ENCODE data around the gene WDFY2. TPM values are rescaled to one million over a fixed set of nuclear protein-coding genes. Genes with fewer than 3 reads are reported as not detected.

WDFY2 gene
- total RNA-seq, 1 experiment from 2014 or later, result 25.7 TPM

DNA sequence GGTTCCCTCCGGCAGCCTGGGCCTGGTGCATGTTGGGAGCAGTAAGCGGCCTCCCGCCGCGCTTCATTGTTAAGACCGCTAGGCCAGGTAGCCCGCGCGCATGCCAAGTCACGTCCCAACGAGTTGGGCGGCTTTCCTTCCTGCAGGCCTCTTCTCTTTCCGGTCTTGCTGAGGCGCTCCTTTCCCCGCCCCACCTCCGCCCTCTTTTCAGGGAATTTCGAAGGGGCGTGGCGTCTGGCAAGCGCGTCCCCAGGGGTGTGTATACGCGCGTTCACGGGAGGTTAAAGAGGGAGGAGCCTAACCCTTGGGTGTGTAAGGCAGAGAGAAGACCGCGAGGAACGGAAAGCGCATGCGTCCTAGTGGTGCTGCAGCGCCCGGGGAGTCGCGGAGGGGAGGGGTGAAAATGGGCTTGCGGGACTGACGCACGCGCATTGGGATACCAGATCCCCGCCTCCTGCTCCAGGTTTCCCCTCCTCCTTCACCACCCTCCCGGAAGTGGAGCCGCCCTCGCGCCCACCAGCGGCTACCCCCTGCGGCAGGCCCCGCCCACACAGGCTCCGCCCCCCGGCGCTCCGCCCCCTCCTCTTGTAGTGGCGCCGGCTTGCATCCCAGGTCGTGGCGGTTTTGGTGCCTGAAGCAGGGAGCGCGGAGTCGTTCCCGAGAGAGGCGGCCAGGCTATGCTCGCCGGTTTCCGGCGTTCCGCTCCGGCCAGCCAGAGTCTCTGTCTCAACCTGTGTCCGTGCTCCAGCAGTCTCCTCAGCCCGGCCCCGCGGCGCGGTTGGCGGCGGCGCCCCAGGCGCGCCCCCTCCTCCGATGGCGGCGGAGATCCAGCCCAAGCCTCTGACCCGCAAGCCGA lies at the start of gene WDFY2 (continued):
- TF ChIP-seq, protein P1, sequence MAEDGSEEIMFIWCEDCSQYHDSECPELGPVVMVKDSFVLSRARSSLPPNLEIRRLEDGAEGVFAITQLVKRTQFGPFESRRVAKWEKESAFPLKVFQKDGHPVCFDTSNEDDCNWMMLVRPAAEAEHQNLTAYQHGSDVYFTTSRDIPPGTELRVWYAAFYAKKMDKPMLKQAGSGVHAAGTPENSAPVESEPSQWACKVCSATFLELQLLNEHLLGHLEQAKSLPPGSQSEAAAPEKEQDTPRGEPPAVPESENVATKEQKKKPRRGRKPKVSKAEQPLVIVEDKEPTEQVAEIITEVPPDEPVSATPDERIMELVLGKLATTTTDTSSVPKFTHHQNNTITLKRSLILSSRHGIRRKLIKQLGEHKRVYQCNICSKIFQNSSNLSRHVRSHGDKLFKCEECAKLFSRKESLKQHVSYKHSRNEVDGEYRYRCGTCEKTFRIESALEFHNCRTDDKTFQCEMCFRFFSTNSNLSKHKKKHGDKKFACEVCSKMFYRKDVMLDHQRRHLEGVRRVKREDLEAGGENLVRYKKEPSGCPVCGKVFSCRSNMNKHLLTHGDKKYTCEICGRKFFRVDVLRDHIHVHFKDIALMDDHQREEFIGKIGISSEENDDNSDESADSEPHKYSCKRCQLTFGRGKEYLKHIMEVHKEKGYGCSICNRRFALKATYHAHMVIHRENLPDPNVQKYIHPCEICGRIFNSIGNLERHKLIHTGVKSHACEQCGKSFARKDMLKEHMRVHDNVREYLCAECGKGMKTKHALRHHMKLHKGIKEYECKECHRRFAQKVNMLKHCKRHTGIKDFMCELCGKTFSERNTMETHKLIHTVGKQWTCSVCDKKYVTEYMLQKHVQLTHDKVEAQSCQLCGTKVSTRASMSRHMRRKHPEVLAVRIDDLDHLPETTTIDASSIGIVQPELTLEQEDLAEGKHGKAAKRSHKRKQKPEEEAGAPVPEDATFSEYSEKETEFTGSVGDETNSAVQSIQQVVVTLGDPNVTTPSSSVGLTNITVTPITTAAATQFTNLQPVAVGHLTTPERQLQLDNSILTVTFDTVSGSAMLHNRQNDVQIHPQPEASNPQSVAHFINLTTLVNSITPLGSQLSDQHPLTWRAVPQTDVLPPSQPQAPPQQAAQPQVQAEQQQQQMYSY (CRISPR knock-in tag; IDR thresholded peaks at IDR 0.05), result peak; percentile 55; the same call in 1 of the 2 replicates
- TF ChIP-seq TEAD4 (CRISPR knock-in tag; IDR thresholded peaks at IDR 0.05) (no peak), SMAD3 (CRISPR knock-in tag; IDR thresholded peaks at IDR 0.05; ENCODE audit: borderline replicate concordance) (no peak), ZNF232 (CRISPR knock-in tag; IDR thresholded peaks at IDR 0.05) (no peak), ZNF416 (CRISPR knock-in tag; IDR thresholded peaks at IDR 0.05) (no peak), SMAD4 (CRISPR knock-in tag; IDR thresholded peaks at IDR 0.05) (no peak), FOXP1 (CRISPR knock-in tag; IDR thresholded peaks at IDR 0.05; ENCODE audit: borderline replicate concordance) (peak; percentile 75), ATF1 (CRISPR knock-in tag; IDR thresholded peaks at IDR 0.05) (no peak), SP1 (CRISPR knock-in tag; conservative IDR thresholded peaks at IDR 0.05) (peak; percentile 94), NFE2L1 (CRISPR knock-in tag; IDR thresholded peaks at IDR 0.05) (peak; percentile 16; the same call in 1 of the 2 replicates), NR3C1 (CRISPR knock-in tag; conservative IDR thresholded peaks at IDR 0.05; ENCODE audit: low read depth) (no peak), ZNF219 (CRISPR knock-in tag; IDR thresholded peaks at IDR 0.05; ENCODE audit: borderline replicate concordance) (no peak), ZNF671 (CRISPR knock-in tag; IDR thresholded peaks at IDR 0.05) (no peak)
- TF ChIP-seq, protein P2, sequence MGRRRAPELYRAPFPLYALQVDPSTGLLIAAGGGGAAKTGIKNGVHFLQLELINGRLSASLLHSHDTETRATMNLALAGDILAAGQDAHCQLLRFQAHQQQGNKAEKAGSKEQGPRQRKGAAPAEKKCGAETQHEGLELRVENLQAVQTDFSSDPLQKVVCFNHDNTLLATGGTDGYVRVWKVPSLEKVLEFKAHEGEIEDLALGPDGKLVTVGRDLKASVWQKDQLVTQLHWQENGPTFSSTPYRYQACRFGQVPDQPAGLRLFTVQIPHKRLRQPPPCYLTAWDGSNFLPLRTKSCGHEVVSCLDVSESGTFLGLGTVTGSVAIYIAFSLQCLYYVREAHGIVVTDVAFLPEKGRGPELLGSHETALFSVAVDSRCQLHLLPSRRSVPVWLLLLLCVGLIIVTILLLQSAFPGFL (CRISPR knock-in tag; IDR thresholded peaks at IDR 0.05; ENCODE audit: borderline replicate concordance), result no peak
- TF ChIP-seq, protein P3, sequence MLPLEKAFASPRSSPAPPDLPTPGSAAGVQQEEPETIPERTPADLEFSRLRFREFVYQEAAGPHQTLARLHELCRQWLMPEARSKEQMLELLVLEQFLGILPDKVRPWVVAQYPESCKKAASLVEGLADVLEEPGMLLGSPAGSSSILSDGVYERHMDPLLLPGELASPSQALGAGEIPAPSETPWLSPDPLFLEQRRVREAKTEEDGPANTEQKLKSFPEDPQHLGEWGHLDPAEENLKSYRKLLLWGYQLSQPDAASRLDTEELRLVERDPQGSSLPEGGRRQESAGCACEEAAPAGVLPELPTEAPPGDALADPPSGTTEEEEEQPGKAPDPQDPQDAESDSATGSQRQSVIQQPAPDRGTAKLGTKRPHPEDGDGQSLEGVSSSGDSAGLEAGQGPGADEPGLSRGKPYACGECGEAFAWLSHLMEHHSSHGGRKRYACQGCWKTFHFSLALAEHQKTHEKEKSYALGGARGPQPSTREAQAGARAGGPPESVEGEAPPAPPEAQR (CRISPR knock-in tag; IDR thresholded peaks at IDR 0.05), result no peak
- TF ChIP-seq, protein P4, sequence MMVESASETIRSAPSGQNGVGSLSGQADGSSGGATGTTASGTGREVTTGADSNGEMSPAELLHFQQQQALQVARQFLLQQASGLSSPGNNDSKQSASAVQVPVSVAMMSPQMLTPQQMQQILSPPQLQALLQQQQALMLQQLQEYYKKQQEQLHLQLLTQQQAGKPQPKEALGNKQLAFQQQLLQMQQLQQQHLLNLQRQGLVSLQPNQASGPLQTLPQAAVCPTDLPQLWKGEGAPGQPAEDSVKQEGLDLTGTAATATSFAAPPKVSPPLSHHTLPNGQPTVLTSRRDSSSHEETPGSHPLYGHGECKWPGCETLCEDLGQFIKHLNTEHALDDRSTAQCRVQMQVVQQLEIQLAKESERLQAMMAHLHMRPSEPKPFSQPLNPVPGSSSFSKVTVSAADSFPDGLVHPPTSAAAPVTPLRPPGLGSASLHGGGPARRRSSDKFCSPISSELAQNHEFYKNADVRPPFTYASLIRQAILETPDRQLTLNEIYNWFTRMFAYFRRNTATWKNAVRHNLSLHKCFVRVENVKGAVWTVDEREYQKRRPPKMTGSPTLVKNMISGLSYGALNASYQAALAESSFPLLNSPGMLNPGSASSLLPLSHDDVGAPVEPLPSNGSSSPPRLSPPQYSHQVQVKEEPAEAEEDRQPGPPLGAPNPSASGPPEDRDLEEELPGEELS (CRISPR knock-in tag; IDR thresholded peaks at IDR 0.05), result no peak; the same call in 1 of the 2 replicates
- TF ChIP-seq, protein P5, sequence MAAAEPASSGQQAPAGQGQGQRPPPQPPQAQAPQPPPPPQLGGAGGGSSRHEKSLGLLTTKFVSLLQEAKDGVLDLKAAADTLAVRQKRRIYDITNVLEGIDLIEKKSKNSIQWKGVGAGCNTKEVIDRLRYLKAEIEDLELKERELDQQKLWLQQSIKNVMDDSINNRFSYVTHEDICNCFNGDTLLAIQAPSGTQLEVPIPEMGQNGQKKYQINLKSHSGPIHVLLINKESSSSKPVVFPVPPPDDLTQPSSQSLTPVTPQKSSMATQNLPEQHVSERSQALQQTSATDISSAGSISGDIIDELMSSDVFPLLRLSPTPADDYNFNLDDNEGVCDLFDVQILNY (CRISPR knock-in tag; IDR thresholded peaks at IDR 0.05), result peak; percentile 5
- TF ChIP-seq, protein P6, sequence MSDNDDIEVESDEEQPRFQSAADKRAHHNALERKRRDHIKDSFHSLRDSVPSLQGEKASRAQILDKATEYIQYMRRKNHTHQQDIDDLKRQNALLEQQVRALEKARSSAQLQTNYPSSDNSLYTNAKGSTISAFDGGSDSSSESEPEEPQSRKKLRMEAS (CRISPR knock-in tag; IDR thresholded peaks at IDR 0.05), result peak; percentile 37; the same call in 1 of the 2 replicates
- TF ChIP-seq, protein P7, sequence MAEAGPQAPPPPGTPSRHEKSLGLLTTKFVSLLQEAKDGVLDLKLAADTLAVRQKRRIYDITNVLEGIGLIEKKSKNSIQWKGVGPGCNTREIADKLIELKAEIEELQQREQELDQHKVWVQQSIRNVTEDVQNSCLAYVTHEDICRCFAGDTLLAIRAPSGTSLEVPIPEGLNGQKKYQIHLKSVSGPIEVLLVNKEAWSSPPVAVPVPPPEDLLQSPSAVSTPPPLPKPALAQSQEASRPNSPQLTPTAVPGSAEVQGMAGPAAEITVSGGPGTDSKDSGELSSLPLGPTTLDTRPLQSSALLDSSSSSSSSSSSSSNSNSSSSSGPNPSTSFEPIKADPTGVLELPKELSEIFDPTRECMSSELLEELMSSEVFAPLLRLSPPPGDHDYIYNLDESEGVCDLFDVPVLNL (CRISPR knock-in tag; IDR thresholded peaks at IDR 0.05; ENCODE audit: borderline replicate concordance, low read depth), result no peak
- TF ChIP-seq, protein P8, sequence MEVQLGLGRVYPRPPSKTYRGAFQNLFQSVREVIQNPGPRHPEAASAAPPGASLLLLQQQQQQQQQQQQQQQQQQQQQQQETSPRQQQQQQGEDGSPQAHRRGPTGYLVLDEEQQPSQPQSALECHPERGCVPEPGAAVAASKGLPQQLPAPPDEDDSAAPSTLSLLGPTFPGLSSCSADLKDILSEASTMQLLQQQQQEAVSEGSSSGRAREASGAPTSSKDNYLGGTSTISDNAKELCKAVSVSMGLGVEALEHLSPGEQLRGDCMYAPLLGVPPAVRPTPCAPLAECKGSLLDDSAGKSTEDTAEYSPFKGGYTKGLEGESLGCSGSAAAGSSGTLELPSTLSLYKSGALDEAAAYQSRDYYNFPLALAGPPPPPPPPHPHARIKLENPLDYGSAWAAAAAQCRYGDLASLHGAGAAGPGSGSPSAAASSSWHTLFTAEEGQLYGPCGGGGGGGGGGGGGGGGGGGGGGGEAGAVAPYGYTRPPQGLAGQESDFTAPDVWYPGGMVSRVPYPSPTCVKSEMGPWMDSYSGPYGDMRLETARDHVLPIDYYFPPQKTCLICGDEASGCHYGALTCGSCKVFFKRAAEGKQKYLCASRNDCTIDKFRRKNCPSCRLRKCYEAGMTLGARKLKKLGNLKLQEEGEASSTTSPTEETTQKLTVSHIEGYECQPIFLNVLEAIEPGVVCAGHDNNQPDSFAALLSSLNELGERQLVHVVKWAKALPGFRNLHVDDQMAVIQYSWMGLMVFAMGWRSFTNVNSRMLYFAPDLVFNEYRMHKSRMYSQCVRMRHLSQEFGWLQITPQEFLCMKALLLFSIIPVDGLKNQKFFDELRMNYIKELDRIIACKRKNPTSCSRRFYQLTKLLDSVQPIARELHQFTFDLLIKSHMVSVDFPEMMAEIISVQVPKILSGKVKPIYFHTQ (CRISPR knock-in tag; IDR thresholded peaks at IDR 0.05), result no peak

Data from WTC11 (cell line).